ENCODE data around the gene ANXA2R. TPM values are rescaled to one million over a fixed set of nuclear protein-coding genes. Genes with fewer than 3 reads are reported as not detected.

ANXA2R gene
- total RNA-seq, 1 experiment from 2014 or later: 0.20 TPM

DNA sequence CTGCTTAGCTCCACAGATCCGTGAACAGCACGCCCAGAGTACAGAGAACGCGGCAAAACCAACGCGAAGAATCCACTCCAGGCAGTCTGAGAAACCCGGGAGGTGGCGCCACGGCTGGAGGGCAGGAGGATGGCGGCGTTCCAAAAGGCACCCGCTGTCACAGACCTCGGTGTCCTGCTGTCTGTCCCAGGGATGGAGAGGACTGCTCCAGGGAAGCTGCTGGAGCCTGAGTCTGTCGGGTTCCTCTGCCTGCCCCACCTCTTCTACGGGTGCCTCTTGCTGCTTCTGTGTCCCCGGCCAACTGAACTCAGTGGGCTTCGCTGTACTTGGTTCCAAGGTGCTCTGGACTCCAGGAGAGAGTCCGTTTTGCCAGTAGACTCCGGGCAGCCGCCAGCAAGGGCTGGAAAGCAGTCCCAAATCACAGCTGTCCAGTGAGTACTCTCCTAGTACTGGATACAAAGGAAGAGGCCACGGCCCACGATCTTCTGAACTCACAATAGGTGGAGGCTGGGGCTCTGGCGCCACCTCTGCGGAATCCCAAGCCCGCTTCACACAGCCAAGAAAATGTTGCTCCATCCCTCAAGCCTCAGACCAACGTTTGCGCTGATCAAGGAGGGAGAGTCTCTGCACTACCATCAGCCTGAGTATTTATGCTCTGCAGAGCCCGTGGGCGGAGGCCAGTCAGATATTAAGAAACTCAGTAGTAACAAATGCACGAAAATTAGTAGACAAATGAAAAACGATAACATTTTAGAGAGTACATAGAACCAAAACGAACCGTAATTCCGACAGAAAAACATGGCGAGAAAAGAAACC, 440 bp downstream of the ANXA2R start:
- no peaks in the 10 kb centered on the region for H4K20me1 ChIP-seq (ENCODE audit: control insufficient read depth, insufficient read depth, insufficient read length)
- H2BK5ac ChIP-seq (ENCODE audit: insufficient read length, low read length): no peak overlapping the region
- no peaks in the 10 kb centered on the region for H3K79me1 ChIP-seq (ENCODE audit: insufficient read depth, low read depth, low read length, poor library complexity, severe bottlenecking)
- no peak overlapping the region for H4K8ac ChIP-seq (replicated peaks; ENCODE audit: insufficient read length, low read depth, low read length)
- H2AFZ ChIP-seq (ENCODE audit: low read length): no peak overlapping the region
- H3K23ac ChIP-seq (ENCODE audit: insufficient read length, low read depth, low read length): no peak overlapping the region
- H3K4ac ChIP-seq (ENCODE audit: low read depth, low read length): no peak overlapping the region
- H3K9me3 Mint-ChIP-seq: peaks cover 0 to 5% of the 10 kb centered on the region in 2 experiments; a peak in 2 of 5 replicates
- H3K36me3 Mint-ChIP-seq (ENCODE audit: insufficient read depth in 1 of 3, low read depth in 3 of 3): no peaks in the 10 kb centered on the region; a peak in 1 of 7 replicates
- H2BK120ac ChIP-seq (ENCODE audit: low read depth, low read length, poor library complexity, severe bottlenecking): no peak overlapping the region
- no peak overlapping the region for H3K9ac ChIP-seq (ENCODE audit: extremely low read depth, insufficient read length, low read length)
- TF ChIP-seq, protein P1, sequence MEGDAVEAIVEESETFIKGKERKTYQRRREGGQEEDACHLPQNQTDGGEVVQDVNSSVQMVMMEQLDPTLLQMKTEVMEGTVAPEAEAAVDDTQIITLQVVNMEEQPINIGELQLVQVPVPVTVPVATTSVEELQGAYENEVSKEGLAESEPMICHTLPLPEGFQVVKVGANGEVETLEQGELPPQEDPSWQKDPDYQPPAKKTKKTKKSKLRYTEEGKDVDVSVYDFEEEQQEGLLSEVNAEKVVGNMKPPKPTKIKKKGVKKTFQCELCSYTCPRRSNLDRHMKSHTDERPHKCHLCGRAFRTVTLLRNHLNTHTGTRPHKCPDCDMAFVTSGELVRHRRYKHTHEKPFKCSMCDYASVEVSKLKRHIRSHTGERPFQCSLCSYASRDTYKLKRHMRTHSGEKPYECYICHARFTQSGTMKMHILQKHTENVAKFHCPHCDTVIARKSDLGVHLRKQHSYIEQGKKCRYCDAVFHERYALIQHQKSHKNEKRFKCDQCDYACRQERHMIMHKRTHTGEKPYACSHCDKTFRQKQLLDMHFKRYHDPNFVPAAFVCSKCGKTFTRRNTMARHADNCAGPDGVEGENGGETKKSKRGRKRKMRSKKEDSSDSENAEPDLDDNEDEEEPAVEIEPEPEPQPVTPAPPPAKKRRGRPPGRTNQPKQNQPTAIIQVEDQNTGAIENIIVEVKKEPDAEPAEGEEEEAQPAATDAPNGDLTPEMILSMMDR (conservative IDR thresholded peaks at IDR 0.05): no peak
- H3K27ac ChIP-seq (ENCODE audit: insufficient read length, low read depth, low read length): no peak overlapping the region
- no peak overlapping the region for H4K91ac ChIP-seq (ENCODE audit: insufficient read length, low read depth, low read length)
- H3K4me2 ChIP-seq (ENCODE audit: insufficient read depth, insufficient read length, low read length): peak overlapping the region; percentile 74
- no peak overlapping the region for H3T11ph ChIP-seq (ENCODE audit: low read length)
- no peak overlapping the region for H3K14ac ChIP-seq (ENCODE audit: insufficient read depth, low read length)
- peaks cover 85% of the 10 kb centered on the region for H3K27me3 ChIP-seq (ENCODE audit: insufficient read depth, low read length)
- H3K27me3 Mint-ChIP-seq (ENCODE audit: low read depth): peaks cover 94% of the 10 kb centered on the region
- no peak overlapping the region for H2BK12ac ChIP-seq (ENCODE audit: insufficient read length, low read depth, low read length)
- peak overlapping the region; percentile 31 to 69 for H3K4me3 Mint-ChIP-seq
- H3K18ac ChIP-seq (ENCODE audit: insufficient read length, low read depth, low read length): no peak overlapping the region
- H4K5ac ChIP-seq (ENCODE audit: insufficient read length, low read depth, low read length): no peak overlapping the region
- H3K9me3 ChIP-seq (ENCODE audit: control insufficient read depth, low read depth, low read length): no peaks in the 10 kb centered on the region
- H3K27ac Mint-ChIP-seq: no peak overlapping the region
- DNase-seq: peak; percentile 71
- H2BK20ac ChIP-seq (ENCODE audit: low read depth, low read length, poor library complexity, severe bottlenecking): no peak overlapping the region
- H2BK15ac ChIP-seq (ENCODE audit: low read depth, low read length): no peak overlapping the region
- peaks cover 37 to 43% of the 10 kb centered on the region in 2 experiments for H3K4me1 Mint-ChIP-seq
- peaks cover 2% of the 10 kb centered on the region for H3K4me1 ChIP-seq (ENCODE audit: insufficient read depth, low read length)
- H3K23me2 ChIP-seq (ENCODE audit: insufficient read length, low read depth, low read length, poor library complexity, severe bottlenecking): peaks cover 11% of the 10 kb centered on the region
- H3K79me2 ChIP-seq (ENCODE audit: insufficient read depth, low read length): no peaks in the 10 kb centered on the region
- WGBS (ENCODE audit: extremely low coverage, insufficient read length, low lambda C conversion rate): no CpG with 5 or more reads among the region's 35 CpGs
- no peak overlapping the region for H3K56ac ChIP-seq (ENCODE audit: insufficient read length, low read depth, low read length)
- H2AK5ac ChIP-seq (ENCODE audit: insufficient read length, low read length): no peak overlapping the region

All from H9 (cell line).